Memory B cell (primary cell): ENCODE data around the gene NCF4.

Experiments used
- ATAC-seq: fragments of 150-1000 bp; cut with Tn5 transposase; 2 replicates; pipeline ENCODE4 v1.10.0; 2021; ENCODE audit warnings: low read depth, mild to moderate bottlenecking, moderate library complexity
- DNase-seq, 2 donors: peaks; one replicate each; pipeline ENCODE4 v3.0.0; 2022; ENCODE audit warnings: low spot score in 2 of 2
- H3K27ac Mint-ChIP-seq: one replicate; pipeline ENCODE4 v1.8.0; 2022; ENCODE audit warnings: mild to moderate bottlenecking, moderate library complexity, mixed read lengths
- H3K27me3 Mint-ChIP-seq: one replicate; pipeline ENCODE4 v1.8.0; 2022; ENCODE audit warnings: mixed read lengths
- H3K36me3 Mint-ChIP-seq: one replicate; pipeline ENCODE4 v1.8.0; 2022; ENCODE audit warnings: mild to moderate bottlenecking, mixed read lengths
- H3K4me1 Mint-ChIP-seq: one replicate; pipeline ENCODE4 v1.8.0; 2022; ENCODE audit warnings: mixed read lengths
- H3K4me3 Mint-ChIP-seq: one replicate; pipeline ENCODE4 v1.8.0; 2022; ENCODE audit warnings: mild to moderate bottlenecking, moderate library complexity, mixed read lengths
- H3K9me3 Mint-ChIP-seq: one replicate; pipeline ENCODE4 v1.8.0; 2022; ENCODE audit warnings: mixed read lengths

NCF4 gene

GRCh38 chr22:36852056-36852973 is 8.5 kb upstream of the NCF4 start:
- H3K27me3 Mint-ChIP-seq, result peaks cover 12% of the 10 kb centered on the region
- DNase-seq (no peak), ATAC-seq (no peak)
- peaks cover 10% of the 10 kb centered on the region for H3K4me1 Mint-ChIP-seq
- H3K4me3 Mint-ChIP-seq, result no peak overlapping the region
- no peaks in the 10 kb centered on the region for H3K36me3 Mint-ChIP-seq
- H3K9me3 Mint-ChIP-seq, result no peaks in the 10 kb centered on the region
- no peak overlapping the region for H3K27ac Mint-ChIP-seq

GRCh38 chr22:36853407-36854099 is 7.3 kb upstream of the NCF4 start:
- Mint-ChIP-seq H3K36me3 (no peaks in the 10 kb centered on the region), H3K4me3 (peak overlapping the region; percentile 61), H3K27ac (peak overlapping the region; percentile 31), H3K4me1 (peaks cover 10% of the 10 kb centered on the region), H3K9me3 (no peaks in the 10 kb centered on the region), H3K27me3 (peaks cover 10% of the 10 kb centered on the region)
- ATAC-seq (peak; percentile 74), DNase-seq (peak; percentile 80 to 86)

GRCh38 chr22:36855478-36855877 is 5.3 kb upstream of the NCF4 start:
- no peak for ATAC-seq
- Mint-ChIP-seq H3K36me3 (no peaks in the 10 kb centered on the region), H3K27ac (no peak overlapping the region), H3K27me3 (no peaks in the 10 kb centered on the region), H3K4me1 (peaks cover 26% of the 10 kb centered on the region), H3K4me3 (no peak overlapping the region), H3K9me3 (no peaks in the 10 kb centered on the region)
- DNase-seq, result no peak

GRCh38 chr22:36856121-36856791 is 4.5 kb upstream of the NCF4 start:
- Mint-ChIP-seq H3K4me1 (peaks cover 29% of the 10 kb centered on the region), H3K27me3 (no peaks in the 10 kb centered on the region), H3K36me3 (no peaks in the 10 kb centered on the region), H3K9me3 (no peaks in the 10 kb centered on the region), H3K4me3 (peak overlapping the region; percentile 67), H3K27ac (no peak overlapping the region)
- ATAC-seq (peak; percentile 39), DNase-seq (peak; percentile 98 to 100)

GRCh38 chr22:36856792-36857135 is 4.0 kb upstream of the NCF4 start:
- no peaks in the 10 kb centered on the region for H3K36me3 Mint-ChIP-seq
- no peak for ATAC-seq
- no peak overlapping the region for H3K27ac Mint-ChIP-seq
- H3K27me3 Mint-ChIP-seq, result no peaks in the 10 kb centered on the region
- H3K4me3 Mint-ChIP-seq, result no peak overlapping the region
- H3K4me1 Mint-ChIP-seq, result peaks cover 32% of the 10 kb centered on the region
- H3K9me3 Mint-ChIP-seq, result no peaks in the 10 kb centered on the region
- no peak for DNase-seq

GRCh38 chr22:36858156-36858555 is 2.6 kb upstream of the NCF4 start:
- peaks cover 40% of the 10 kb centered on the region for H3K4me1 Mint-ChIP-seq
- ATAC-seq (no peak), DNase-seq (no peak)
- H3K36me3 Mint-ChIP-seq, result no peaks in the 10 kb centered on the region
- no peaks in the 10 kb centered on the region for H3K9me3 Mint-ChIP-seq
- no peaks in the 10 kb centered on the region for H3K27me3 Mint-ChIP-seq
- H3K27ac Mint-ChIP-seq, result no peak overlapping the region
- no peak overlapping the region for H3K4me3 Mint-ChIP-seq

GRCh38 chr22:36858966-36859365 is 1.8 kb upstream of the NCF4 start:
- ATAC-seq (no peak), DNase-seq (no peak)
- Mint-ChIP-seq H3K36me3 (peaks cover under 1% of the 10 kb centered on the region), H3K4me3 (no peak overlapping the region), H3K9me3 (no peaks in the 10 kb centered on the region), H3K4me1 (peaks cover 39% of the 10 kb centered on the region), H3K27ac (peak overlapping the region; percentile 1), H3K27me3 (no peaks in the 10 kb centered on the region)

GRCh38 chr22:36860017-36860416 is 789 bp upstream of the NCF4 start:
- DNase-seq (no peak), ATAC-seq (no peak)
- Mint-ChIP-seq H3K4me3 (peak overlapping the region; percentile 78), H3K27ac (peak overlapping the region; percentile 94), H3K4me1 (peaks cover 47% of the 10 kb centered on the region), H3K9me3 (no peaks in the 10 kb centered on the region), H3K36me3 (peaks cover 9% of the 10 kb centered on the region), H3K27me3 (no peaks in the 10 kb centered on the region)

GRCh38 chr22:36860438-36860820 is 377 bp upstream of the NCF4 start:
- Mint-ChIP-seq H3K36me3 (peaks cover 13% of the 10 kb centered on the region), H3K9me3 (no peaks in the 10 kb centered on the region), H3K4me3 (peak overlapping the region; percentile 78), H3K27me3 (no peaks in the 10 kb centered on the region), H3K27ac (peak overlapping the region; percentile 94), H3K4me1 (peaks cover 48% of the 10 kb centered on the region)
- DNase-seq (no peak), ATAC-seq (no peak)

- DNase-seq (no peak), ATAC-seq (peak; percentile 14)
- H3K36me3 Mint-ChIP-seq, result peaks cover 31% of the 10 kb centered on the region
- peak overlapping the region; percentile 78 for H3K4me3 Mint-ChIP-seq
- H3K9me3 Mint-ChIP-seq, result no peaks in the 10 kb centered on the region
- peak overlapping the region; percentile 94 for H3K27ac Mint-ChIP-seq
- peaks cover 54% of the 10 kb centered on the region for H3K4me1 Mint-ChIP-seq
- H3K27me3 Mint-ChIP-seq, result no peaks in the 10 kb centered on the region
Observed at GRCh38 chr22:36862251-36863242, 1.7 kb downstream of the NCF4 start.

- Mint-ChIP-seq H3K36me3 (peaks cover 37% of the 10 kb centered on the region), H3K4me1 (peaks cover 56% of the 10 kb centered on the region), H3K27ac (peak overlapping the region; percentile 54), H3K4me3 (peak overlapping the region; percentile 76), H3K9me3 (no peaks in the 10 kb centered on the region), H3K27me3 (no peaks in the 10 kb centered on the region)
- no peak for DNase-seq
- no peak for ATAC-seq
Observed at GRCh38 chr22:36863281-36863680, 2.5 kb downstream of the NCF4 start.

GRCh38 chr22:36863979-36864378 is 3.2 kb downstream of the NCF4 start:
- H3K27me3 Mint-ChIP-seq, result no peaks in the 10 kb centered on the region
- no peak overlapping the region for H3K27ac Mint-ChIP-seq
- peaks cover 53% of the 10 kb centered on the region for H3K4me1 Mint-ChIP-seq
- H3K9me3 Mint-ChIP-seq, result no peaks in the 10 kb centered on the region
- H3K4me3 Mint-ChIP-seq, result no peak overlapping the region
- H3K36me3 Mint-ChIP-seq, result peaks cover 38% of the 10 kb centered on the region
- DNase-seq, result no peak
- no peak for ATAC-seq

- no peak for DNase-seq
- H3K4me1 Mint-ChIP-seq, result peaks cover 49% of the 10 kb centered on the region
- H3K36me3 Mint-ChIP-seq, result peaks cover 38% of the 10 kb centered on the region
- peak overlapping the region; percentile 73 for H3K27ac Mint-ChIP-seq
- H3K9me3 Mint-ChIP-seq, result no peaks in the 10 kb centered on the region
- ATAC-seq, result no peak
- no peak overlapping the region for H3K4me3 Mint-ChIP-seq
- no peaks in the 10 kb centered on the region for H3K27me3 Mint-ChIP-seq
Observed at GRCh38 chr22:36864454-36865215, 3.8 kb downstream of the NCF4 start.
